ENCODE measurements around the gene SERINC4.

DNA sequence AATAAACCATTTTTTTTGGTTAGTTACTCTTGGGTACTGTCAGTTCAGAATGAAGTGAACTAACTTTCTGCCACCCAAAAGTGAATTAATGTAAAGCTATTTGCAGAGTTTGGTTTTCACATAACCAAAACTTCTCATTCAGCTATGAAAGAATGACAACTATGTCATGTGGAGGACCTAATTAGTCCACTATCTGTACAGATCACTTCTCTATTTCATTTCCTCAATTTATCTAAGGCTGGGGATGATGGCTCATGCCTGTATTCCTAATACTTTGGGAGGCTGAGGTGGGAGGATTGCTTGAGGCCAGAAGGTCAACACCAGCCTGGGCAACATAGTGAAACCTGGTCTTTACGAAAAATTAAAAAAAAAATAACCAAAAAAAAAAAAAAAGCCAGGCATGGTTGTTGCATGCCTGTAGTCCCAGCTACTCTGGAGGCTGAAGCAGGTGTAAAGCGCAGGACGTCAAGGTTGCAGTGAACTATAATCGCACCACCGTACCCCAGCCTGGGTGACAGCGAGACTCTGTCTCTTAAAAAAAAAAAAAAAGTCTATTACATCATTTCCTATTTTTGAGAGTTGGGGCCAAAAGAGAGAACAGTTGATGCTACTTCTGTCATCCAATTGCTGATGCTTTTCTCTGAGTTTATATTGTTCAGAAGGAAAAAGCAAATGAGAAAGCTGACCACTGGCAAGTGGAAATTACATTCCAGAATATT, 9.1 kb upstream of the SERINC4 start:
- TF ChIP-seq CTCF (IDR thresholded peaks at IDR 0.05): no peak
- no peak for TF ChIP-seq POLR2A (IDR thresholded peaks at IDR 0.05)

All from right lobe of liver (tissue), 4 donors.